ENCODE measurements around the gene LCN10. TPM values are rescaled to one million over a fixed set of nuclear protein-coding genes. Genes with fewer than 3 reads are reported as not detected.

Gene LCN10
- total and polyA plus RNA-seq, 10 of the 15 experiments (the other 5 are each of a cell fraction or from before 2014, with no cell fraction given), result 0.06 to 1.3 (median 0.21) TPM; not detected in 1

DNA sequence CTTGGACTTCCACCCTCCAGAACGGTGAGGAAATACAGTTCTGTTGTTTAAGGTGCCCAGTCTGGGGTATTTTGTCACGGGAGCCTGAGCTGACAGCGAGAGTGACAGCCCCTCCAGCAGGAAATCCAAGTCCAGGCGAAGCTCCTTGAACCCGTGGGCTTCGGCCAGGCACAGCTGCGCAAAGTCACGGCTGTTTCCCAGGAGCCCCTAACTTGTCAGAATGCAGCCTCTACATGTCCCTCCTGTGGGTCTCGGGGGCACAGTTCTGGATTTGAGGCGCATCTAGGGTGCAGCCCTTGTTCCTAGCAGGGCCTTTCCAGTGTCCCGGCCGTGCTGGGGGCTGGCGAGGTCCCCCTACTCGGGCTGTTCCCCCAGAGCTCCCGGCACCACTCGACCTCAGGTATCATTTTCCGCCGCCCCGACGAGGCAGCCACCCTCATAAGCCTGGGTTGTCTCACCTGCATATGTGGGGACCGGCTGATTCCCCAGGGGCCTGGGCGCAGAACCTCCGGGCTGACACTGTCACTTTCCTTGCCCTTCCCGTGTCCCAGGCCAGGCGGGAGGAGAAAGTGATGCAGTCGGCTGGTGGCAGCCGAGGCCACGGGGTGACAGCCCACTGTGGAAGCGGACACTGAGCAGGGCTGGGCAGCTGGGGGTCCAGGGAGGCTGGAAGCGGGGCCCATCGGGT lies 10.8 kb upstream of the LCN10 start:
- Histone ChIP-seq H3K4me1 (ENCODE audit: control insufficient read depth, insufficient read depth, low read length) (no peaks in the 10 kb centered on the region), H3K9ac (ENCODE audit: control insufficient read depth, insufficient read depth, low read length) (no peak overlapping the region), H3K4me3 (no peak overlapping the region), H2AFZ (ENCODE audit: control insufficient read depth, low read depth, low read length) (no peak overlapping the region), H3K79me2 (ENCODE audit: control insufficient read depth, insufficient read depth, low read length) (no peaks in the 10 kb centered on the region), H3K4me2 (ENCODE audit: control insufficient read depth, insufficient read depth) (no peak overlapping the region), H3K9me3 (replicated peaks; ENCODE audit: control insufficient read depth, insufficient read depth, low read length) (peaks cover 33% of the 10 kb centered on the region), H3K36me3 (ENCODE audit: control insufficient read depth in 2 of 2, insufficient read depth in 2 of 2, low read length in 1 of 2) (no peaks in the 10 kb centered on the region), H3K27me3 (replicated peaks in 1 of 2; ENCODE audit: control insufficient read depth in 2 of 2, insufficient read depth in 2 of 2, low read length in 1 of 2) (0 out of 4 replicates have a peak, but pooled peaks cover 0 to 2% of the 10 kb centered on the region in 2 experiments), H3K27ac (ENCODE audit: control insufficient read depth, insufficient read depth) (no peak overlapping the region), H4K20me1 (ENCODE audit: control insufficient read depth, insufficient read depth) (no peaks in the 10 kb centered on the region)
- intact Hi-C loops (cut with micrococcal nuclease; ENCODE audit: unreplicated experiment) (no loop called here), in situ Hi-C loops (cut with MboI) (no loop called here)
- ChIA-PET CTCF (no interaction called here), POLR2A (no interaction called here), SMC1A (ENCODE audit: uncharacterized antibody, unreplicated experiment) (no interaction called here), RAD21 (ENCODE audit: unreplicated experiment) (no interaction called here)
- no peak for TF ChIP-seq POU2F2 (IDR thresholded peaks at IDR 0.05; ENCODE audit: borderline replicate concordance, low read depth, low read length)
- no peak for TF ChIP-seq CHD2 (IDR thresholded peaks at IDR 0.05; ENCODE audit: borderline replicate concordance, low read depth, low read length)
- no peak for TF ChIP-seq NFYB (IDR thresholded peaks at IDR 0.05; ENCODE audit: insufficient read depth, low read depth, low read length)
- no peak for TF ChIP-seq ZBTB11 (CRISPR knock-in tag; IDR thresholded peaks at IDR 0.05)
- TF ChIP-seq MLLT1 (IDR thresholded peaks at IDR 0.05), result no peak
- no peak for TF ChIP-seq POLR2A (IDR thresholded peaks at IDR 0.05; ENCODE audit: low read depth, low read length)
- no peak for TF ChIP-seq PAX5 (IDR thresholded peaks at IDR 0.05; ENCODE audit: borderline replicate concordance, low read depth, low read length)
- TF ChIP-seq ZNF274 (IDR thresholded peaks at IDR 0.05; ENCODE audit: insufficient read depth, insufficient read length), result no peak
- no peak for TF ChIP-seq MYC (IDR thresholded peaks at IDR 0.05; ENCODE audit: insufficient read depth, insufficient read length, insufficient replicate concordance, low read length, severe bottlenecking)
- TF ChIP-seq RBBP5 (conservative IDR thresholded peaks at IDR 0.05), result no peak
- TF ChIP-seq BMI1 (IDR thresholded peaks at IDR 0.05; ENCODE audit: borderline replicate concordance), result no peak
- no peak for TF ChIP-seq ETV6 (conservative IDR thresholded peaks at IDR 0.05 in 1 of 2, IDR thresholded peaks at IDR 0.05 in 1 of 2; ENCODE audit: borderline replicate concordance in 1 of 2, low read depth in 1 of 2)
- TF ChIP-seq SIX5 (IDR thresholded peaks at IDR 0.05; ENCODE audit: low read depth, low read length, severe bottlenecking), result no peak
- no peak for FAIRE-seq
- 65% methylated on average over 31 of the region's 31 CpGs for WGBS (ENCODE audit: insufficient coverage, insufficient replicate concordance, low lambda C conversion rate, missing lambda C conversion rate)
- no TSS peak for BruUV-seq (replicated peaks)
- no peak for DNase-seq (ENCODE audit: low read depth, low spot score)
- no peak for ATAC-seq

Measured in GM12878 (cell line).